K562 (cell line): ENCODE measurements around the gene SNPH. TPM values are rescaled to one million over a fixed set of nuclear protein-coding genes. Genes with fewer than 3 reads are reported as not detected.

ENCODE experiments used
- ATAC-seq: fragments of 200-7000 bp; cut with Tn5 transposase; 3 replicates; pipeline ENCODE4 v1.9.1; 2020; ENCODE audit warnings: moderate library complexity
- BruUV-seq: library from RNA; stranded (reverse); fragments of 400-500 nt; replicated peaks from 2 replicates; lab custom pipeline; 2021; lab: Mats Ljungman, UMichigan
- CTCF ChIA-PET: fragments of 300-600 bp; formaldehyde crosslinking; extraction: SDS; loops from one replicate; lab custom pipeline; 2021; ENCODE audit warnings: low intra/inter-chr PET ratio; lab: Yijun Ruan, JAX
- POLR2A ChIA-PET: fragments of 300-600, 350-650 bp; sonication (Branson Sonifier 250); formaldehyde crosslinking; extraction: SDS; loops from one replicate; lab custom pipeline; 2021; ENCODE audit warnings: antibody characterized with exemption, inconsistent platforms; lab: Yijun Ruan, JAX
- DNase-seq, 4 experiments: peaks; one replicate each; pipeline versions ENCODE4 v3.0.0 to v3.0.0-alpha.2; 2011 to 2018; ENCODE audit warnings: low spot score in 3 of 4, mixed read lengths in 3 of 4; ENCODE audit errors: extremely low read depth in 1 of 4
- FAIRE-seq: peaks from 2 replicates; lab custom pipeline; 2011; peaks lifted over from hg19 to GRCh38; lab: Jason Lieb, UNC
- H2AFZ ChIP-seq: 2 replicates; pipeline ENCODE4 v1.6.0; 2011; ENCODE audit warnings: low read depth, low read length, control low read depth, inconsistent platforms
- H3K27ac ChIP-seq: fragments of 200-600 bp; 3 replicates; pipeline ENCODE4 v1.8.0; 2011; ENCODE audit warnings: low read depth, mild to moderate bottlenecking, control low read depth, inconsistent platforms, low read length, moderate library complexity, mixed read lengths; ENCODE audit errors: extremely low read depth
- H3K27me3 ChIP-seq, 2 experiments: fragments of 300-600 bp in 1 of 2; 2 replicates in 1 of 2; 3 replicates in 1 of 2; pipeline versions ENCODE4 v1.6.0 to v1.8.0; 2011; ENCODE audit warnings: inconsistent platforms in 2 of 2, low read length in 2 of 2, mild to moderate bottlenecking in 1 of 2, mixed read lengths in 1 of 2, moderate library complexity in 1 of 2; ENCODE audit not compliant: control insufficient read depth in 2 of 2, insufficient read depth in 2 of 2
- H3K36me3 ChIP-seq: fragments of 300-600 bp; 3 replicates; pipeline ENCODE4 v1.8.0; 2011; ENCODE audit warnings: mild to moderate bottlenecking, low read length, inconsistent platforms; ENCODE audit not compliant: control insufficient read depth, insufficient read depth
- H3K4me1 ChIP-seq, 2 experiments: fragments of 200-600 bp in 1 of 2; replicated peaks in 1 of 2; 2 replicates in 1 of 2; 3 replicates in 1 of 2; pipeline versions ENCODE4 v1.5.1 to v1.8.0; 2011; ENCODE audit warnings: inconsistent platforms in 2 of 2, low read length in 2 of 2, mild to moderate bottlenecking in 1 of 2, mixed read lengths in 1 of 2, moderate library complexity in 1 of 2; ENCODE audit not compliant: control insufficient read depth in 2 of 2, insufficient read depth in 2 of 2
- H3K4me2 ChIP-seq: 2 replicates; pipeline ENCODE4 v1.6.1; 2011; ENCODE audit warnings: low read length, control low read depth, inconsistent platforms, mixed read lengths; ENCODE audit not compliant: insufficient read depth
- H3K4me3 ChIP-seq: fragments of 200-600 bp; sonication (generic), shearing (Covaris generic); 2 replicates; pipeline ENCODE4 v1.5.1; 2016; ENCODE audit warnings: control low read depth, inconsistent platforms
- H3K79me2 ChIP-seq: fragments of 200-600 bp; 3 replicates; pipeline ENCODE4 v1.8.0; 2011; ENCODE audit warnings: low read length, inconsistent platforms; ENCODE audit not compliant: control insufficient read depth, insufficient read depth
- H3K9ac ChIP-seq, 2 experiments: 2 replicates each; pipeline versions ENCODE4 v1.6.0 to v1.6.1; 2011; ENCODE audit warnings: low read depth in 2 of 2, low read length in 2 of 2, control low read depth in 1 of 2, inconsistent platforms in 1 of 2, mild to moderate bottlenecking in 1 of 2, mixed read lengths in 1 of 2; ENCODE audit not compliant: insufficient read depth in 1 of 2
- H3K9me1 ChIP-seq: one replicate; pipeline ENCODE4 v1.6.0; 2011; ENCODE audit warnings: inconsistent platforms, mild to moderate bottlenecking, low read length, moderate library complexity; ENCODE audit not compliant: control insufficient read depth, insufficient read depth
- H3K9me3 ChIP-seq: replicated peaks from 2 replicates; pipeline ENCODE4 v1.5.1; 2011; ENCODE audit warnings: low read depth, low read length, inconsistent platforms; ENCODE audit not compliant: control insufficient read depth, insufficient read depth
- H4K20me1 ChIP-seq: replicated peaks from 2 replicates; pipeline ENCODE4 v1.6.1; 2011; ENCODE audit warnings: low read length, inconsistent platforms, mixed read lengths; ENCODE audit not compliant: control insufficient read depth, insufficient read depth
- IRF2 ChIP-seq: sonication (generic); formaldehyde crosslinking; IDR thresholded peaks from 2 replicates; pipeline ENCODE4 v1.8.1; 2022; ENCODE audit warnings: mild to moderate bottlenecking, missing genetic modification reagents
- MEF2A ChIP-seq: IDR thresholded peaks from 2 replicates; pipeline ENCODE4 v1.6.1; 2011; ENCODE audit warnings: low read depth, mild to moderate bottlenecking, low read length, moderate library complexity; ENCODE audit not compliant: control insufficient read depth
- SMARCC2 ChIP-seq: fragments of 450-650 bp; IDR thresholded peaks from 2 replicates; pipeline ENCODE4 v1.6.1; 2017; ENCODE audit warnings: antibody characterized with exemption, moderate library complexity, mild to moderate bottlenecking, low read depth
- ZKSCAN1 ChIP-seq: fragments of 150-350 bp; IDR thresholded peaks from 2 replicates; pipeline ENCODE4 v1.6.1; 2016; ENCODE audit warnings: low read depth, low read length
- WGBS: fragments of 100-300 bp; shearing (Covaris generic); methylation state at CpG from one replicate; pipeline ENCODE4 v1.1.6; 2016; ENCODE audit warnings: low coverage, mixed read lengths; ENCODE audit not compliant: insufficient coverage; ENCODE audit errors: missing lambda C conversion rate; 5-methylcytosine and 5-hydroxymethylcytosine counted together
- in situ Hi-C: fragments of 300-500 bp; cut with MboI; formaldehyde crosslinking; loops from 4 replicates; pipeline ENCODE4 v1.15.0; 2018; ENCODE audit warnings: inconsistent platforms, mixed read lengths
- intact Hi-C: fragments of 100-400 bp; cut with micrococcal nuclease; formaldehyde crosslinking; loops from 2 replicates; pipeline ENCODE4 v1.14.2; 2022
- polyA plus RNA-seq, 8 experiments: library from polyadenylated mRNA; depleted of rRNA in 4 of 8; stranded (reverse) in 5 of 8; unstranded in 3 of 8; fragments of >200 nt; fragmentation: Nextera tagmentation in 2 of 8; fragmentation: Illumina TruSeq in 1 of 8; extraction: Ambion mirVana in 2 of 8; extraction: Trizol in 1 of 8; gene quantifications; 2 replicates each; pipeline versions ENCODE4 v1.2.1 to v1.2.3, GENCODE V29; 2011 to 2014; ENCODE audit warnings: inconsistent platforms in 1 of 8, missing spikeins in 1 of 8
- total RNA-seq, 7 experiments: library from RNA; depleted of rRNA in 6 of 7; stranded (reverse); fragments of >200 nt in 6 of 7; fragmentation: Illumina TruSeq in 2 of 7; extraction: Trizol in 2 of 7; gene quantifications; 2 replicates each; pipeline versions ENCODE4 v1.2.1 to v1.2.3, GENCODE V29; 2011 to 2021; ENCODE audit warnings: low replicate concordance in 1 of 7
- TF ChIP-seq, protein P1 (sequence below): fragments of 250-450 bp; sonication (Bioruptor Pico); IDR thresholded peaks from 2 replicates; pipeline ENCODE4 v1.5.0; 2020; ENCODE audit warnings: mild to moderate bottlenecking, borderline replicate concordance

SNPH gene
- total and polyA plus RNA-seq, 9 of the 15 experiments (the other 6 are each of a cell fraction or from before 2014, with no cell fraction given) = 0.03 to 4.2 (median 1.4) TPM

DNA sequence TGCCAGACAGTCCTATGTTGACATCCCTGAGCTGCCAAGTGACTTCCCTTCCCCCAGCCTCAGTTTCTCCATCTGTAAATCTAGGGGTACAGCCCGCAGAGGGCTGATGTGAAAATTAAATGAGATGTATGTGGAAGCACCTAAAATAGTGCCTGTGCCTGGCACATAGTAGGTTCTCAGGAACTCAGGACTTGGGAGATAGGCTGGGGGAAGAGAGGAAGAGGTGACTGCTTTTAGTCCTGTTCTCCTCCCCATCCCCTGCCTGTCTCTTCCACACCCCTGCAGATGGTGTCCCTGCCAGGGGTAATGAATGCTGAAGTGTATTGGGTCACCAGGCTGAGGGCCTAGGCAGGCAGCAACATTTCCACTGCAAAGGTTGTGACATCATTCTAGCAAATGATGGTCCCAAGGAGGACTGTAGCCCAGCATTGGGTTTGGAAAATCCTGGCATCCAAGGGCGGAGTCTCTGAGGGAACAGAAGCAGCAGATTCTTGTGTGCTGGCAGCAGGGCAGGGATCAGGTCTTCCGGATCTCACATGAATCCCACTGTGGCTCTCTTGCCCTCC lies 1.8 kb downstream of the SNPH start:
- POLR2A ChIA-PET = interaction anchor here (2.5 kb wide), 1 partner anchor 12 kb away, joined by 8 read pairs; no protein-coding TSS in a partner anchor
- TF ChIP-seq SMARCC2 (no peak), IRF2 (CRISPR knock-in tag) (no peak), ZKSCAN1 (0 out of 2 replicates have a peak, but pooled peaks have one; percentile 57), MEF2A (no peak)
- TF ChIP-seq, protein P1, sequence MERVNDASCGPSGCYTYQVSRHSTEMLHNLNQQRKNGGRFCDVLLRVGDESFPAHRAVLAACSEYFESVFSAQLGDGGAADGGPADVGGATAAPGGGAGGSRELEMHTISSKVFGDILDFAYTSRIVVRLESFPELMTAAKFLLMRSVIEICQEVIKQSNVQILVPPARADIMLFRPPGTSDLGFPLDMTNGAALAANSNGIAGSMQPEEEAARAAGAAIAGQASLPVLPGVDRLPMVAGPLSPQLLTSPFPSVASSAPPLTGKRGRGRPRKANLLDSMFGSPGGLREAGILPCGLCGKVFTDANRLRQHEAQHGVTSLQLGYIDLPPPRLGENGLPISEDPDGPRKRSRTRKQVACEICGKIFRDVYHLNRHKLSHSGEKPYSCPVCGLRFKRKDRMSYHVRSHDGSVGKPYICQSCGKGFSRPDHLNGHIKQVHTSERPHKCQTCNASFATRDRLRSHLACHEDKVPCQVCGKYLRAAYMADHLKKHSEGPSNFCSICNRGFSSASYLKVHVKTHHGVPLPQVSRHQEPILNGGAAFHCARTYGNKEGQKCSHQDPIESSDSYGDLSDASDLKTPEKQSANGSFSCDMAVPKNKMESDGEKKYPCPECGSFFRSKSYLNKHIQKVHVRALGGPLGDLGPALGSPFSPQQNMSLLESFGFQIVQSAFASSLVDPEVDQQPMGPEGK (CRISPR knock-in tag) = no peak
- no peaks in the 10 kb centered on the region for H3K27me3 ChIP-seq
- H4K20me1 ChIP-seq = no peaks in the 10 kb centered on the region
- no peak overlapping the region for H3K4me3 ChIP-seq
- ATAC-seq (no peak), DNase-seq (no peak), FAIRE-seq (no peak)
- CTCF ChIA-PET = no interaction called here
- H3K9me3 ChIP-seq = peaks cover 4% of the 10 kb centered on the region; the same call in 1 of the 2 replicates
- H3K79me2 ChIP-seq = no peaks in the 10 kb centered on the region; the same call in 2 of the 3 replicates
- peak overlapping the region; percentile 20 for H3K4me2 ChIP-seq
- intact Hi-C loops (no loop called here), in situ Hi-C loops (no loop called here)
- BruUV-seq = no TSS peak
- WGBS = 91% methylated on average over 2 of the region's 3 CpGs
- H3K4me1 ChIP-seq = peaks cover 12 to 46% of the 10 kb centered on the region in 2 experiments
- H3K9me1 ChIP-seq = no peaks in the 10 kb centered on the region
- H3K36me3 ChIP-seq = no peaks in the 10 kb centered on the region; the same call in 2 of the 3 replicates
- H2AFZ ChIP-seq = no peak overlapping the region
- H3K9ac ChIP-seq = peak overlapping the region; percentile 13 to 17; a peak in 2 of 4 replicates
- H3K27ac ChIP-seq = no peak overlapping the region
